HG02840 (cell line): Measurements from ENCODE around the gene KRT78.
"Not testable (repeated sequence)": the region's sequence is repeated elsewhere in the genome, so short reads cannot be mapped to it uniquely, and the experiment has no call there.

Source experiments
- ATAC-seq: cut with Tn5 transposase; IDR thresholded peaks from one replicate; pipeline ENCODE4 v1.9.1; 2021; ENCODE audit warnings: mild to moderate bottlenecking, moderate library complexity, moderate number of reproducible peaks; ENCODE audit not compliant: unreplicated experiment, low FRiP score

Gene KRT78

GRCh38 chr12:52798671-52799504 lies 49.9 kb downstream of the KRT78 start:
- no peak for ATAC-seq

GRCh38 chr12:52798003-52798670 lies 50.7 kb downstream of the KRT78 start:
- no peak for ATAC-seq

GRCh38 chr12:52797529-52797894 lies 51.3 kb downstream of the KRT78 start:
- no peak for ATAC-seq

GRCh38 chr12:52796839-52797528 lies 51.8 kb downstream of the KRT78 start:
- no peak for ATAC-seq

- no peak for ATAC-seq
These were observed 52.4 kb downstream of the KRT78 start for GRCh38 chr12:52796429-52796794.

- no peak for ATAC-seq
These were observed 52.9 kb downstream of the KRT78 start, which contains the start of gene KRT3 for GRCh38 chr12:52795694-52796428. Gene KRT3 (minus strand): TSS chr12:52796117. CDS start chr12:52796042, 75 bp downstream.

GRCh38 chr12:52795332-52795674 lies 53.5 kb downstream of the KRT78 start:
- ATAC-seq = not testable (repeated sequence)

GRCh38 chr12:52794479-52795331 lies 54.1 kb downstream of the KRT78 start:
- ATAC-seq = no peak

GRCh38 chr12:52792185-52793029 lies 56.4 kb downstream of the KRT78 start:
- no peak for ATAC-seq

- ATAC-seq = no peak
These were observed 57.3 kb downstream of the KRT78 start for GRCh38 chr12:52791271-52792184.

GRCh38 chr12:52790427-52791270 lies 58.1 kb downstream of the KRT78 start:
- ATAC-seq = no peak

- no peak for ATAC-seq
These were observed 59.0 kb downstream of the KRT78 start for GRCh38 chr12:52789637-52790426.

GRCh38 chr12:52788876-52789636 lies 59.7 kb downstream of the KRT78 start:
- no peak for ATAC-seq

- no peak for ATAC-seq
These were observed 60.5 kb downstream of the KRT78 start for GRCh38 chr12:52788192-52788875.
